PC-3 (cell line): ENCODE measurements around the gene MAPK1. TPM values are rescaled to one million over a fixed set of nuclear protein-coding genes. Genes with fewer than 3 reads are reported as not detected.
"Not testable (repeated sequence)": the region's sequence is repeated elsewhere in the genome, so short reads cannot be mapped to it uniquely, and the experiment has no call there.

Experiments
- ATAC-seq: fragments of 200-7000 bp; cut with Tn5 transposase; 2 replicates; pipeline ENCODE4 v1.9.1; 2020; ENCODE audit warnings: mild to moderate bottlenecking, moderate library complexity
- BruUV-seq: library from RNA; stranded (reverse); fragments of 400-500 nt; replicated peaks from 2 replicates; lab custom pipeline; 2021; lab: Mats Ljungman, UMichigan
- CTCF ChIA-PET: fragments of 300-600 bp; sonication (Branson Sonifier 250); formaldehyde crosslinking; loops from one replicate; lab custom pipeline; 2022; ENCODE audit warnings: antibody characterized with exemption; lab: Charles Lee
- POLR2A ChIA-PET: fragments of 300-600 bp; sonication (Branson Sonifier 250); formaldehyde crosslinking; loops from one replicate; lab custom pipeline; 2022; ENCODE audit warnings: antibody characterized with exemption; ENCODE audit not compliant: unreplicated experiment; lab: Charles Lee
- DNase-seq: peaks from one replicate; pipeline ENCODE4 v3.0.0-alpha.2; 2015
- H2AFZ ChIP-seq: fragments of 300-600 bp; sonication (generic); 2 replicates; pipeline ENCODE4 v1.6.0; 2016; ENCODE audit warnings: antibody characterized with exemption, low read length
- H3F3A ChIP-seq: fragments of 300-600 bp; sonication (generic); one replicate; pipeline ENCODE4 v1.6.0; 2017; ENCODE audit warnings: antibody characterized with exemption, low read length, control low read depth, mild to moderate bottlenecking; ENCODE audit not compliant: unreplicated experiment
- H3K27ac ChIP-seq: fragments of 300-600 bp; sonication (generic); 2 replicates; pipeline ENCODE4 v1.5.1; 2016; ENCODE audit warnings: mild to moderate bottlenecking, low read length
- H3K27me3 ChIP-seq: fragments of 300-600 bp; sonication (generic); 2 replicates; pipeline ENCODE4 v1.6.1; 2016; ENCODE audit warnings: low read length, mixed read lengths
- H3K36me3 ChIP-seq: fragments of 300-600 bp; sonication (generic); 2 replicates; pipeline ENCODE4 v1.6.1; 2016; ENCODE audit warnings: low read depth, mixed run types, low read length, mixed read lengths
- H3K4me1 ChIP-seq: fragments of 300-600 bp; sonication (generic); 2 replicates; pipeline ENCODE4 v1.5.1; 2016; ENCODE audit warnings: low read length; ENCODE audit not compliant: insufficient read depth
- H3K4me2 ChIP-seq: fragments of 300-600 bp; sonication (generic); 2 replicates; pipeline ENCODE4 v1.6.0; 2016; ENCODE audit warnings: low read length
- H3K4me3 ChIP-seq: fragments of 300-600 bp; sonication (generic); 2 replicates; pipeline ENCODE4 v1.5.1; 2016; ENCODE audit warnings: mild to moderate bottlenecking, low read length, mixed read lengths
- H3K79me2 ChIP-seq: fragments of 300-600 bp; sonication (generic); 2 replicates; pipeline ENCODE4 v1.6.1; 2017; ENCODE audit warnings: low read length, mixed read lengths
- H3K9ac ChIP-seq: fragments of 300-600 bp; sonication (generic); 2 replicates; pipeline ENCODE4 v1.6.0; 2016; ENCODE audit warnings: mild to moderate bottlenecking, low read length
- H3K9me2 ChIP-seq: fragments of 300-600 bp; sonication (generic); replicated peaks from 2 replicates; pipeline ENCODE4 v1.6.1; 2016; ENCODE audit warnings: mixed run types, low read length, mixed read lengths
- H3K9me3 ChIP-seq: fragments of 300-600 bp; sonication (generic); 2 replicates; pipeline ENCODE4 v1.6.1; 2016; ENCODE audit warnings: low read length, mixed read lengths
- H4K20me1 ChIP-seq: fragments of 300-600 bp; sonication (generic); 2 replicates; pipeline ENCODE4 v1.6.1; 2016; ENCODE audit warnings: low read length, mixed read lengths
- CTCF ChIP-seq: fragments of 300-600 bp; sonication (generic); conservative IDR thresholded peaks from 2 replicates; pipeline ENCODE4 v1.5.1; 2017; ENCODE audit warnings: antibody characterized with exemption, low read depth, mild to moderate bottlenecking, low read length
- EZH2 ChIP-seq: fragments of 300-600 bp; sonication (generic); IDR thresholded peaks from one replicate; pipeline ENCODE4 v1.6.1; 2017; ENCODE audit warnings: antibody characterized with exemption, mild to moderate bottlenecking, low read length; ENCODE audit not compliant: unreplicated experiment
- EZH2phosphoT487 ChIP-seq: fragments of 300-600 bp; sonication (generic); IDR thresholded peaks from 2 replicates; pipeline ENCODE4 v1.6.1; 2018; ENCODE audit warnings: mild to moderate bottlenecking, antibody characterized with exemption, low read length, borderline replicate concordance
- intact Hi-C: fragments of 100-400 bp; cut with micrococcal nuclease; formaldehyde crosslinking; loops from 2 replicates; pipeline ENCODE4 v1.9.0; 2023
- total RNA-seq: library from RNA; depleted of rRNA; stranded (reverse); fragments of >200 nt; gene quantifications from 2 replicates; pipeline ENCODE4 v1.2.3, GENCODE V29; 2014

The MAPK1 gene
- total RNA-seq, 1 experiment from 2014 or later = 25.1 TPM

- H3K79me2 ChIP-seq = no peaks in the 10 kb centered on the region
- intact Hi-C loops = no loop called here
- CTCF ChIA-PET = no interaction called here
- POLR2A ChIA-PET = no interaction called here
- H3K27me3 ChIP-seq = no peaks in the 10 kb centered on the region
- no TSS peak for BruUV-seq
- no peaks in the 10 kb centered on the region for H3K9me3 ChIP-seq
- no peak for DNase-seq
- no peak overlapping the region for H3K4me3 ChIP-seq
- H3K4me2 ChIP-seq = no peak overlapping the region
- no peak overlapping the region for H3K9ac ChIP-seq
- no peak for ATAC-seq
- H2AFZ ChIP-seq = no peak overlapping the region
- H3K36me3 ChIP-seq = no peaks in the 10 kb centered on the region
- H3K27ac ChIP-seq = no peak overlapping the region
- H3F3A ChIP-seq = no peaks in the 10 kb centered on the region
- TF ChIP-seq EZH2 (no peak), EZH2phosphoT487 (no peak), CTCF (no peak)
- H3K9me2 ChIP-seq = no peaks in the 10 kb centered on the region
- H3K4me1 ChIP-seq = no peaks in the 10 kb centered on the region
- no peaks in the 10 kb centered on the region for H4K20me1 ChIP-seq
Observed at GRCh38 chr22:21909871-21910270, 42.4 kb upstream of the MAPK1 start.

- ChIA-PET POLR2A (no interaction called here), CTCF (no interaction called here)
- H3K4me2 ChIP-seq = no peak overlapping the region
- DNase-seq = no peak
- H3K9me3 ChIP-seq = no peaks in the 10 kb centered on the region
- no peak for TF ChIP-seq EZH2
- no peak for TF ChIP-seq EZH2phosphoT487
- TF ChIP-seq CTCF = no peak
- H3K9ac ChIP-seq = no peak overlapping the region
- no peaks in the 10 kb centered on the region for H4K20me1 ChIP-seq
- H3K27me3 ChIP-seq = no peaks in the 10 kb centered on the region
- BruUV-seq = no TSS peak
- no peaks in the 10 kb centered on the region for H3K36me3 ChIP-seq
- H2AFZ ChIP-seq = no peak overlapping the region
- H3K4me1 ChIP-seq = no peaks in the 10 kb centered on the region
- intact Hi-C loops = no loop called here
- H3K4me3 ChIP-seq = no peak overlapping the region
- H3K27ac ChIP-seq = no peak overlapping the region
- no peaks in the 10 kb centered on the region for H3K79me2 ChIP-seq
- H3F3A ChIP-seq = no peaks in the 10 kb centered on the region
- H3K9me2 ChIP-seq = no peaks in the 10 kb centered on the region
- no peak for ATAC-seq
Observed at GRCh38 chr22:21907638-21908522, 40.4 kb upstream of the MAPK1 start.

GRCh38 chr22:21905234-21905633, 37.8 kb upstream of the MAPK1 start:
- H4K20me1 ChIP-seq, POLR2A ChIA-PET, H3K36me3 ChIP-seq, intact Hi-C loops, H3F3A ChIP-seq, H3K79me2 ChIP-seq, H3K27ac ChIP-seq, H3K9me2 ChIP-seq, ATAC-seq, H3K27me3 ChIP-seq, H2AFZ ChIP-seq, H3K9ac ChIP-seq, BruUV-seq, CTCF ChIA-PET, H3K4me1 ChIP-seq, H3K9me3 ChIP-seq, H3K4me3 ChIP-seq, H3K4me2 ChIP-seq, DNase-seq: not testable (repeated sequence)
